ENCODE data around the gene CYTH1. TPM values are rescaled to one million over a fixed set of nuclear protein-coding genes. Genes with fewer than 3 reads are reported as not detected.

The CYTH1 gene
- polyA plus RNA-seq, 1 donor from 2014 or later: 120 TPM

DNA sequence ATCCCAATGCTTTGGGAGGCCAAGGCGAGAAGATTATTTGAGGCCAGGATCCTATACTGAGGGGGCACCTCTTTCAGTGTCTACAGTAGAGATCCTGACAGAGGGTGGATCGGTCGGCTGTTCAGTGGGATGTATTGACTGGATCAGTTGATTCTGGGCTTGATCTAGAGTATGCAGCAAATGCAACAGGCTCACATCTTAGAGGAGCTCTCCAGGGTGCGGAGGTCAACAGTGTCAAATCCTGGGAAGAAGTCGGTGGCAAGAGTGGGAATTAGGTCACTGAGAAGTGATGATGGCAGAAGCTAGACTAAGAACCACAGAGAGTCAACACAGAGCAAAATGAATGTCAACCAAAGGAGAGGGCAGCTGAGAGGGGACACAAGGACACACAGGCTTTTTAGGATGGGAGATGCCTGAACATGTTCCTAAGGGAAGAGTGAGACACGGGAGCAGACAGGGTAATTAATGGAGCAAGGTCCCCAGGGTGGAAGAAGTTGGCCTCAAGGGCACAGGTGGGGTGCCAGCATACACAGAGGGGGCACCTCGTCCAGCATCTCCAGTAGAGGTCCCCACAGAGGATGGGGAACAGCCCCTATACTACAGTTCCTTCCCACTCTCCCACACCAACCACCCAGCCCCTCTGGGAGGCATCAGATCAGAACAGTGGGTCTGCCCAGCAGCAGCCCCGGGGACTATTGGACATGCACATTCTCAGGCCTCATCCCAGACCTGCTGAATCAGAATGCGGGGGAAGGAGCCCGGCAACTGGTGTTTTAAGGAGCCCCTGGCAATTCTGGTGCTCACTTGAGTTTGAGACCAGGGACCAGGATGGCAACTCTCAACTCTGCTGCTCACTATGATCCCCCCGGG lies 10.0 kb upstream of the CYTH1 start:
- Histone ChIP-seq H3K9me2 (ENCODE audit: insufficient read depth, low read length) (no peaks in the 10 kb centered on the region), H3K9ac (ENCODE audit: low read length) (no peak overlapping the region), H3K36me3 (ENCODE audit: insufficient read depth, low read length) (no peaks in the 10 kb centered on the region), H3K79me2 (replicated peaks; ENCODE audit: insufficient read depth, low read length) (no peaks in the 10 kb centered on the region), H3K9me3 (ENCODE audit: low read length) (no peaks in the 10 kb centered on the region), H3K4me3 (ENCODE audit: low read length) (no peak overlapping the region), H3K4me2 (ENCODE audit: low read length) (no peak overlapping the region), H2AFZ (ENCODE audit: low read depth, low read length) (no peak overlapping the region), H3K27ac (ENCODE audit: low read length) (no peak overlapping the region), H3F3A (ENCODE audit: insufficient read depth, low read length, poor library complexity, severe bottlenecking) (no peaks in the 10 kb centered on the region), H4K20me1 (ENCODE audit: insufficient read depth) (no peaks in the 10 kb centered on the region), H3K27me3 (ENCODE audit: insufficient read depth, low read depth, low read length) (no peaks in the 10 kb centered on the region)
- TF ChIP-seq EP300 (conservative IDR thresholded peaks at IDR 0.05; ENCODE audit: poor library complexity, severe bottlenecking) (no peak), RAD21 (conservative IDR thresholded peaks at IDR 0.05) (no peak), CTCF (IDR thresholded peaks at IDR 0.05; ENCODE audit: poor library complexity, severe bottlenecking) (no peak), EZH2 (IDR thresholded peaks at IDR 0.05; ENCODE audit: borderline replicate concordance, insufficient read depth, low read length, poor library complexity, severe bottlenecking) (no peak), REST (IDR thresholded peaks at IDR 0.05; ENCODE audit: borderline replicate concordance) (no peak), TAF1 (IDR thresholded peaks at IDR 0.05; ENCODE audit: low read depth) (no peak), MXI1 (conservative IDR thresholded peaks at IDR 0.05; ENCODE audit: poor library complexity, severe bottlenecking) (no peak), SMC3 (conservative IDR thresholded peaks at IDR 0.05; ENCODE audit: poor library complexity) (no peak), POLR2AphosphoS5 (IDR thresholded peaks at IDR 0.05) (no peak)

GRCh38 chr17:78790552-78790951 lies 8.5 kb upstream of the CYTH1 start:
- H3K9ac ChIP-seq (ENCODE audit: low read length): no peak overlapping the region
- H4K20me1 ChIP-seq (ENCODE audit: insufficient read depth): no peaks in the 10 kb centered on the region
- TF ChIP-seq RAD21 (conservative IDR thresholded peaks at IDR 0.05): no peak
- no peak for TF ChIP-seq EP300 (conservative IDR thresholded peaks at IDR 0.05; ENCODE audit: poor library complexity, severe bottlenecking)
- no peak for TF ChIP-seq TAF1 (IDR thresholded peaks at IDR 0.05; ENCODE audit: low read depth)
- TF ChIP-seq CTCF (IDR thresholded peaks at IDR 0.05; ENCODE audit: poor library complexity, severe bottlenecking): no peak
- TF ChIP-seq EZH2 (IDR thresholded peaks at IDR 0.05; ENCODE audit: borderline replicate concordance, insufficient read depth, low read length, poor library complexity, severe bottlenecking): no peak
- TF ChIP-seq REST (IDR thresholded peaks at IDR 0.05; ENCODE audit: borderline replicate concordance): no peak
- TF ChIP-seq POLR2AphosphoS5 (IDR thresholded peaks at IDR 0.05): no peak
- no peak for TF ChIP-seq MXI1 (conservative IDR thresholded peaks at IDR 0.05; ENCODE audit: poor library complexity, severe bottlenecking)
- TF ChIP-seq SMC3 (conservative IDR thresholded peaks at IDR 0.05; ENCODE audit: poor library complexity): no peak
- no peaks in the 10 kb centered on the region for H3F3A ChIP-seq (ENCODE audit: insufficient read depth, low read length, poor library complexity, severe bottlenecking)
- no peaks in the 10 kb centered on the region for H3K9me2 ChIP-seq (ENCODE audit: insufficient read depth, low read length)
- no peak overlapping the region for H3K4me3 ChIP-seq (ENCODE audit: low read length)
- no peaks in the 10 kb centered on the region for H3K79me2 ChIP-seq (replicated peaks; ENCODE audit: insufficient read depth, low read length)
- no peaks in the 10 kb centered on the region for H3K27me3 ChIP-seq (ENCODE audit: insufficient read depth, low read depth, low read length)
- H3K27ac ChIP-seq (ENCODE audit: low read length): no peak overlapping the region
- H3K9me3 ChIP-seq (ENCODE audit: low read length): no peaks in the 10 kb centered on the region
- H2AFZ ChIP-seq (ENCODE audit: low read depth, low read length): no peak overlapping the region
- no peak overlapping the region for H3K4me2 ChIP-seq (ENCODE audit: low read length)
- H3K36me3 ChIP-seq (ENCODE audit: insufficient read depth, low read length): no peaks in the 10 kb centered on the region

Measured in neural cell (in vitro differentiated cells).